Cardiac muscle cell (in vitro differentiated cells and primary cell): ENCODE measurements around the gene MEMO1. TPM values are rescaled to one million over a fixed set of nuclear protein-coding genes. Genes with fewer than 3 reads are reported as not detected.

Source experiments
- DNase-seq, 2 donors: peaks; one replicate each; pipeline versions ENCODE4 v3.0.0 to v3.0.0-alpha.2; 2010 to 2017; ENCODE audit warnings: low read depth in 1 of 2, low spot score in 1 of 2
- H3K27ac ChIP-seq: fragments of 200-600 bp; sonication (generic); 2 replicates; pipeline ENCODE4 v1.5.1; 2016
- H3K27me3 ChIP-seq: fragments of 200-600 bp; sonication (generic); 2 replicates; pipeline ENCODE4 v1.6.0; 2016; ENCODE audit warnings: control low read depth
- H3K36me3 ChIP-seq: fragments of 200-600 bp; sonication (generic); 2 replicates; pipeline ENCODE4 v1.5.1; 2016; ENCODE audit warnings: control low read depth
- H3K4me1 ChIP-seq: fragments of 200-600 bp; sonication (generic); 2 replicates; pipeline ENCODE4 v1.8.1; 2017; ENCODE audit warnings: low read depth, mild to moderate bottlenecking, mixed run types
- H3K4me3 ChIP-seq: fragments of 200-600 bp; sonication (generic); 2 replicates; pipeline ENCODE4 v1.5.1; 2016; ENCODE audit warnings: mild to moderate bottlenecking
- H3K9me3 ChIP-seq: fragments of 200-600 bp; sonication (generic); 2 replicates; pipeline ENCODE4 v1.5.1; 2017; ENCODE audit warnings: low read depth, mild to moderate bottlenecking, control low read depth
- CTCF ChIP-seq: IDR thresholded peaks from 2 replicates; pipeline ENCODE4 v1.5.1; 2012; ENCODE audit warnings: low read depth, mild to moderate bottlenecking, low read length
- polyA plus RNA-seq: library from polyadenylated mRNA; unstranded; fragments of >200 nt; fragmentation: Nextera tagmentation; extraction: Ambion mirVana; gene quantifications from 2 replicates; pipeline ENCODE4 v1.2.1, GENCODE V29; 2016
- total RNA-seq: library from RNA; depleted of rRNA; stranded (reverse); fragments of >200 nt; gene quantifications from 2 replicates; pipeline ENCODE4 v1.2.3, GENCODE V29; 2016

MEMO1 gene
- total and polyA plus RNA-seq, 2 experiments from 2014 or later: 28.3 to 34.8 TPM

- DNase-seq: no peak
- no peak for TF ChIP-seq CTCF
- no peaks in the 10 kb centered on the region for H3K9me3 ChIP-seq
- no peak overlapping the region for H3K4me3 ChIP-seq
- no peaks in the 10 kb centered on the region for H3K27me3 ChIP-seq
- no peaks in the 10 kb centered on the region for H3K36me3 ChIP-seq
- H3K4me1 ChIP-seq: peaks cover 5% of the 10 kb centered on the region
- H3K27ac ChIP-seq: no peak overlapping the region
Observed at GRCh38 chr2:31983762-31984467, 26.9 kb downstream of the MEMO1 start.

- Histone ChIP-seq H3K4me3 (no peak overlapping the region), H3K9me3 (no peaks in the 10 kb centered on the region), H3K27ac (peak overlapping the region; percentile 50), H3K4me1 (peaks cover 5% of the 10 kb centered on the region), H3K36me3 (no peaks in the 10 kb centered on the region), H3K27me3 (no peaks in the 10 kb centered on the region)
- no peak for TF ChIP-seq CTCF
- peak; percentile 46 to 53 for DNase-seq
Observed at GRCh38 chr2:31980674-31981356, 30.0 kb downstream of the MEMO1 start.

- H3K36me3 ChIP-seq: no peaks in the 10 kb centered on the region
- H3K27ac ChIP-seq: no peak overlapping the region
- H3K27me3 ChIP-seq: no peaks in the 10 kb centered on the region
- no peak for TF ChIP-seq CTCF
- H3K9me3 ChIP-seq: no peaks in the 10 kb centered on the region
- DNase-seq: no peak
- H3K4me3 ChIP-seq: no peak overlapping the region
- H3K4me1 ChIP-seq: peaks cover 5% of the 10 kb centered on the region
Observed at GRCh38 chr2:31979956-31980355, 30.9 kb downstream of the MEMO1 start.

- TF ChIP-seq CTCF: no peak
- H3K27me3 ChIP-seq: no peaks in the 10 kb centered on the region
- H3K27ac ChIP-seq: no peak overlapping the region
- no peaks in the 10 kb centered on the region for H3K36me3 ChIP-seq
- H3K4me1 ChIP-seq: peaks cover 5% of the 10 kb centered on the region
- H3K9me3 ChIP-seq: no peaks in the 10 kb centered on the region
- DNase-seq: no peak
- no peak overlapping the region for H3K4me3 ChIP-seq
Observed at GRCh38 chr2:31979018-31979417, 31.8 kb downstream of the MEMO1 start.

GRCh38 chr2:31978436-31978835 is 32.4 kb downstream of the MEMO1 start:
- no peaks in the 10 kb centered on the region for H3K9me3 ChIP-seq
- peaks cover 5% of the 10 kb centered on the region for H3K4me1 ChIP-seq
- DNase-seq: no peak
- H3K27ac ChIP-seq: no peak overlapping the region
- H3K4me3 ChIP-seq: no peak overlapping the region
- H3K36me3 ChIP-seq: no peaks in the 10 kb centered on the region
- no peaks in the 10 kb centered on the region for H3K27me3 ChIP-seq
- TF ChIP-seq CTCF: no peak
